ENCODE results near the gene IGSF23. TPM values are rescaled to one million over a fixed set of nuclear protein-coding genes. Genes with fewer than 3 reads are reported as not detected.
"Not testable (repeated sequence)": the region's sequence is repeated elsewhere in the genome, so short reads cannot be mapped to it uniquely, and the experiment has no call there.

Gene IGSF23
- total RNA-seq, 1 experiment from 2014 or later: not detected

DNA sequence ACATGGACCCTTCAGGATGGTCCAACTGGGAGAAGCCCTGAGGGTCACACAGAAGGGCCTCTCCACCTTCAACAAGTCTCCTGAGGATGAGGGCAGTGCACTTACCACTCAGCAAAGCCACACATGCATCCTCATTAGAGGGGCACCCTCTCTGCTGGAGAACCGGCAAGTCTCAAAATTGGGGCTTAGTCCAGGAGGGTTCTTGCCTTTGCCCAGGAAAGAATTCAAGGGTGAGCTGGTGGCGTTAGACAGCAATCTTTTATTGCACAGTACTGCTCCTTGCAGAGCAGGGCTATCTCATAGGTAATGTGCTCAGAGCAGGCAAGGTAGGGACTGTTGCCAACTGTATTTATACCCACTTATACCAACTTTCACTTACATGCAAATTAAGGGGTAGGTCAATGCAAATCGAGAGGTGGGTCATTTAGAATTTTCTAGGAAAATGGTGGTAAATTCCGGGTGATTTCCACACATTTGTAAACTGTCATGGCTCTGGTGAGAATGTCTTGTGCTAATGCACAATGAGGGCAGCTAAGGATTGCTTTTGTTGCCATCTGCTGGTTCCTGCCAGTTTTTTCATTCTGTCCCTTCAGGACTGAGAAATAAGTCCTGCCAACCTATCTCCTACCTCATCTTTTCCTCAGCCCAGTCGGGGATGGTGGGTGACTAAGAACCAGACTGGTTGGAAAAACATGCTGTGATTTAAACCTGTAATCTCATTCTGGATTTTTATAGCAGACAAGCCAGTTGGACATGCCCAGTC is 27.8 kb upstream of the IGSF23 start:
- no peak for DNase-seq (ENCODE audit: extremely low read depth, low read depth)

GRCh38 chr19:44587963-44588770 is 25.2 kb upstream of the IGSF23 start:
- DNase-seq (ENCODE audit: extremely low read depth, low read depth): peak; percentile 45

DNA sequence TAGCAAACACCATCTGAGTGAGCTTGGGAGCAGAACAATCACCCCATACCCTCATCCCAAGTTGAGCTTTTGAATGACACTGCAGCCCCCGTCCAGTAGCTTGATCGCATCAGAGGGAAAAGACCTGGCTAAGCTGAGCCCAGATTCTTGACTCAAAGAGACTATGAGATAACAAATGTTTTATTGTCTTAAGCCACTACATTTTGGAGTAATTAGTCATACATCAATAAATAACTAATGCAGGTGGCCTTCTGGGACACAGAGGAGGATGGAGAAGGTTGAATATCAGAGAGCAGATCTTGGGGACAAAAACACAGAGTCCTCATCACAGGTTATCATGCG is 24.6 kb upstream of the IGSF23 start:
- no peak for DNase-seq (ENCODE audit: extremely low read depth, low read depth)

DNA sequence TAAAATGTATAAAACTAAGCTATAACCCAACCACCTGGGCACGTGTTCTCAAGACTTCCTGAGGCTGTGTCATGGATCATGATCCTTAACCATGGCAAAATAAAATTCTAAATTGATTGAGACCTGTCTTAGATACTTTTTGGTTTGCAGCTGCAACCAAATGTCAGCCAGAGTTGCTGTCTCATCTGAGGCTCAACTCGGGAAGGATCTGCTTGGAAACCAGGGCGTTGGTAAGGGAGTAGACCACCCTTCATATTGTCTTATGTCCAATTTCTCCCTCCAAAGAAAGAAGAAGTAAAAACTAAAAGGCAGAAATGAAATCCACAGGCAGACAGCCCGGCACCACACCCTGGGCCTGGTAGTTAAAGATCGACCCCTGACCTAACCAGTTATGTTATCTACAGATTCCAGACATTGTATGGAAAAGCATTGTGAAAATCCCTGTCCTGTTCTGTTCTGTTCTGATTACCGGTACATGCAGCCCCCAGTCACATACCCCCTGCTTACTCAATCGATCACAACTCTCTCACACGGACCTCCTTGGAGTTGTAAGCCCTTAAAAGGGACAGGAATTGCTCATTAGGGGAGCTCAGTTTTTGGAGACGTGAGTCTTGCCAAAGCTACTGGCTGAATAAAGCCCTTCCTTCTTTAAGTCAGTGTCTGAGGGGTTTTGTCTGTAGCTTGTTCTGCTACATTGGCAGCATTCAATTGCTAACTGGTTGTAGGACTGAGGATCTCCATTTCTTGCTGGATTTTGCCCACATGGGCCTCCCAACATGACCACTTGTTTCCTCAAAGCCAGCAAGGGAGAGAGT is 22.9 kb upstream of the IGSF23 start:
- no peak for DNase-seq (ENCODE audit: extremely low read depth, low read depth)

DNA sequence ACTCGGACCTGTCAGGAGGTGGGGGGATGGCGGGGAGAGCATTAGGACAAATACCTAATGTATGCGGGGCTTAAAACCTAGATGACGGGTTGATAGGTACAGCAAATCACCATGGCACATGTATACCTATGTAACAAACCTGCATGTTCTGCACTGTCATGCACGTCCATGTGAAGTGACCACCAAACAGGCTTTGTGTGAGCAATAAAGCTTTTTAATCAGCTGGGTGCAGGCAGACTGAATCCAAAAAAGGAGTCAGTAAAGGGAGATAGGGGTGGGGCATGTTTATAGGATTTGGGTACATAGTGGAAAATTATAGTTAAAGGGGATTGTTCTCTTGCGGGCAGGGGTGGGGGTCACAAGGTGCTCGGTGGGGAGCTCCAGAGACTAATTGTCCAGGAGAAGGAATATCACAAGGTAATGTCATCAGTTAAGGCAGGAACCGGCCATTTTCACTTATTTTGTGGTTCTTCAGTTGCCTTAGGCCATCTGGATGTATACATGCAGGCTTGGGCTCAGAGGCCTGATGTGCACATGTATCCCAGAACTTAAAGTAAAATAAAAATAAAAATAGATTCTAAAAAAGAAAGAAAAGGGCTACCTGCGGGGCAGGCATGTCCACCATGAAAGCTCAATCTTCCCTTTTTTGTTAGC is 21.9 kb upstream of the IGSF23 start:
- DNase-seq (ENCODE audit: extremely low read depth, low read depth): not testable (repeated sequence)

- DNase-seq (ENCODE audit: extremely low read depth, low read depth): no peak
These were observed 20.9 kb upstream of the IGSF23 start for GRCh38 chr19:44592451-44592890.

DNA sequence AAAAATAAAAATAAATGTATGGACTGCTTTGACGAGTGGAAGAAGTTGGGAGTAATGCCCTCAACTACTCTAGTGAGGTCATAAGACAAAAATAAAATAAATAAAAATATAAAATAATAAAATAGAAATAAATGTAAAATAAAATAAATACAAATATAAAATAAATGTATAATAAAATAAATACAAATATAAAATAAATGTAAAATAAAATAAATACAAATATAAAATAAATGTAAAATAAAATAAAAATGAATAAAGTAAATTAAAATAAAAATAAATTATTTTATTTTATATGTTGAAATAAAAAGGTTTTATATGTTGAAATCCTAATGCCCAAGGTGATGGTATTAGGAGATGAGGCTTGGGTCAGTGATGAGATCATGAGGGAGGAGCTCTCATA is 20.1 kb upstream of the IGSF23 start:
- DNase-seq (ENCODE audit: extremely low read depth, low read depth): no peak

DNA sequence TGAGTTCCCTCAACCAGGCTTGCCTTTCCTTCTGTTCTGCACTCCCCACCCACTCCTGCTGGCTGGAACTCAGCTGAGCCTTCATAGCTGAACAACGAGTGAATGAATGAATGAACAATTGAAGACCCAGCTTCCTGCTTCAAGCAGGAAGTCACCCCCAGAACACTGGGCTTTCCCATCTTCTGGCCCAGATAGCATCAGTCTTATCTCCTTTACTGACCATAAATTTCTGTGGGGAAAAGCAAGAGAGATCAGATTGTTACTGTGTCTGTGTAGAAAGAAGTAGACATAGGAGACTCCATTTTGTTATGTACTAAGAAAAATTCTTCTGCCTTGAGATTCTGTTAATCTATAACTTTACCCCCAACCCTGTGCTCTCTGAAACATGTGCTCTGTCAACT is 19.5 kb upstream of the IGSF23 start:
- DNase-seq (ENCODE audit: extremely low read depth, low read depth): not testable (repeated sequence)

DNA sequence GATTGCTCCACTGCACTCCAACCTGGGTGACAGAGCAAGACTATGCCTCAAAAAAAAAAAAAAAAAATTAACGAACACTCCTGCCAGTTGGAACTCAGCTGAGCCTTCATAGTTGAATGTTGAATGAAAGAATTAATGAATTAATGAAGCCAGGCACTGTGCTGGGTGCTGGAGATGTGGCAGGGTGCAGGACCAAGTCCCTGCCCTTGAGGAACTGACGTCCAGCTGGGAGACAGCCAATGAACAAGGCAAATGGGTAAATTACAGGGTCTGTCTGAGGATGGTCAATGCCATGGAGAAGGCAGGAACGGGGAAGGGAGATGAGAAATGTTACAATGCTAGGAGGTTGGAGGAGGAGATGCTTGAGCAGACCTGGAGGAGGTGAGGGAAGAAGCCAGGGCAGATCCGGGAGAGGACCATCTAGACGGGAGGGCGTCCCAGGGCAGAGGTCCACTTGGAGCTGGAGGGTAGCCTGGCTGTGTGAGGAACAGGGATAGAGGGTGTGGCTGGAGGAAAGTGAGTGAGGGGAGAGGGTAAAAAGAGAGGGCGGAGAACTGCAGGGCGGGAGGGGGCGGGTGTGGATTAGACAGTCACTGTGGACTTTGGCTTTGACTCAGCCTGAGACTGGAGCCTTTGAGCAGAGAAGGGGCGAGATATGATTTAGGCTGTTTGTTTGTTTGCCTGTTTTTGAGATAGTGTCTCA is 16.8 kb upstream of the IGSF23 start:
- DNase-seq (ENCODE audit: extremely low read depth, low read depth): no peak

GRCh38 chr19:44597131-44597491 is 16.3 kb upstream of the IGSF23 start:
- DNase-seq (ENCODE audit: extremely low read depth, low read depth): no peak

- DNase-seq (ENCODE audit: extremely low read depth, low read depth): no peak
These were observed 15.0 kb upstream of the IGSF23 start for GRCh38 chr19:44598355-44598754.

- DNase-seq (ENCODE audit: extremely low read depth, low read depth): no peak
These were observed 14.5 kb upstream of the IGSF23 start for GRCh38 chr19:44598880-44599279.

GRCh38 chr19:44600466-44600865 is 12.9 kb upstream of the IGSF23 start:
- no peak for DNase-seq (ENCODE audit: extremely low read depth, low read depth)

DNA sequence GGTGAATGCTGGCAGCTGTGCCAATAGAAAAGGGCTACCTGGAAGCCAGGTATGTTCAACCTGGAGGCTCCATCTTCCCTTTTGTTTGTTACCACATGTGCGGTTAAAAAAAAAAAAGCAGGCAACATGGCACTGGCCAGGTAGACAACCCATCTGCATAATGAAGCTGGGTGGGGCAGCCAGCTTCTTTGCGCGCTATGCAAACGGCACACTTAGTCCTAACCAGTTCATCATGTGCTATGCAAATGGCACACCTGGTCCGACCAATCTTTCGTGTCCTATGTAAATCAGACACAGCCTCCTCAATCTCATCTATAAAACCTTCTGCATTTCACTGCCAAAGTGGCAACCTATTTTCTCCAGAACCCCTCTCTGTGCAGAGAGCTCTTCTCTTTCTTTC is 11.3 kb upstream of the IGSF23 start:
- DNase-seq (ENCODE audit: extremely low read depth, low read depth): no peak

DNA sequence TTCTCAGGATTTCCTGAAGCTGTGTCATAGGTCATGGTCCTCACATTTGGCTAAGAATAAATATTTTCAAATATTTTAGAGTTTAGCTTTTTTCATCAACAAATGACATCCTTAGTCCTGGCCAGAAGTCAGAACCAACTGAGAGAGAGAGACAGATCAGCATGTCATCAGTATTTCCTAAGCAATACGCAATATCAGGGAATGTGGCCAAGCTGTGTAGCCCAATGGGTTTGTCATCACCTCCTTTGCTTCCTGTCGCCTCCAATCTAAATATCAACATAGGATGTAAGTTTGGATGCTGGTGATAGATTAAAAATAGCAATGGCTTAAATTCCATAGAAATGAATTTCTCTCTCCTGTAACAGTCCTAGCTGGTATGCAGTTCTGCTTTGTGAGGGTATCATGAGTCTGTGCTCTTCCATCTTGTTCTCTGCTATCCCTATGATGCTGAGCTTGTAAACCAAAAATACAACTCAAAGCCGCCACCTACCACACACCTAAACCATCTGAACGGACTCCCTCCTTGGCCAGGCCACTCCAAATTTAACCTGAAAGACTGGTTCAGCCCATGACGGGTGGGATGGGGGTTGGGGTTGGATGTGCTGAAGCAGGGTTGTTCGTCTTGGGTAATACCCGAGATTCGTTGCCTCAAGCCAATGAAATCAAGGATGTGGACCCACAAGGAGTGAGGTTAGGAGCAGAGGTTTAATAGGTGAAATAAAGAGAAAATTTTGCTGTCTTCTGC is 10.0 kb upstream of the IGSF23 start:
- no peak for DNase-seq (ENCODE audit: extremely low read depth, low read depth)

DNA sequence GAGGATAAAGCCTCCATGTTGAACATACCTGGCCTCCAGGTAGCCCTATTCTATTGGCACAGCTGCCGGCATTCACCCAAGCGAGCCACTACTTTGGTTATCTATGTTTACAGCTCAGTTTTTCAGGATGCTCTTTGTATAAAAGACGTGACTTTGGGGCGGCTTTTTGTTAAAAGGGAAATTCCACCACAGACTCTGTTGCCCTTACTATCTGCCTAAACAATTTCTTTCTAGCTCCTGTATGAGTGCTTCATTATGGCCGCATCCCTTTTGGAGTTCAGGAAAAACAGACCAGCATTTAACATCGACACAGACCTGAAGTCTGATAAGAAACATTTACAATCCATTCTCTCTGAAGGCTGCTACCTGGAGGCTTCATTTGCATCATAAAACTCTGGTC is 9.1 kb upstream of the IGSF23 start:
- no peak for DNase-seq (ENCODE audit: extremely low read depth, low read depth)

GRCh38 chr19:44605547-44605946 is 7.8 kb upstream of the IGSF23 start:
- DNase-seq (ENCODE audit: extremely low read depth, low read depth): no peak

GRCh38 chr19:44607049-44607448 is 6.3 kb upstream of the IGSF23 start:
- DNase-seq (ENCODE audit: extremely low read depth, low read depth): no peak

GRCh38 chr19:44607917-44608316 is 5.4 kb upstream of the IGSF23 start:
- DNase-seq (ENCODE audit: extremely low read depth, low read depth): no peak
